K562 (cell line): ENCODE results near the gene OR2T29. TPM values are rescaled to one million over a fixed set of nuclear protein-coding genes. Genes with fewer than 3 reads are reported as not detected.

Experiments
- polyA plus RNA-seq, 8 experiments: library from polyadenylated mRNA; depleted of rRNA in 4 of 8; stranded (reverse) in 5 of 8; unstranded in 3 of 8; fragments of >200 nt; fragmentation: Nextera tagmentation in 2 of 8; fragmentation: Illumina TruSeq in 1 of 8; extraction: Ambion mirVana in 2 of 8; extraction: Trizol in 1 of 8; gene quantifications; 2 replicates each; pipeline versions ENCODE4 v1.2.1 to v1.2.3, GENCODE V29; 2011 to 2014; ENCODE audit warnings: inconsistent platforms in 1 of 8, missing spikeins in 1 of 8
- small RNA-seq: library from RNA; depleted of rRNA; stranded (forward); fragments of <200 nt; gene quantifications from one replicate; pipeline ENCODE3, GENCODE V24; 2014
- total RNA-seq, 7 experiments: library from RNA; depleted of rRNA in 6 of 7; stranded (reverse); fragments of >200 nt in 6 of 7; fragmentation: Illumina TruSeq in 2 of 7; extraction: Trizol in 2 of 7; gene quantifications; 2 replicates each; pipeline versions ENCODE4 v1.2.1 to v1.2.3, GENCODE V29; 2011 to 2021; ENCODE audit warnings: low replicate concordance in 1 of 7

The OR2T29 gene
- total and polyA plus RNA-seq, 9 of the 15 experiments (the other 6 are each of a cell fraction or from before 2014, with no cell fraction given) = not detected

Small RNA genes within 50 kb of the gene (small RNA-seq; reads per million reads assigned to genes)
- gene RF00019 = not detected

Other genes starting within 250 kb of the OR2T29 start
Only the 7 nearest of the 16 such genes appear.
- not detected in 2 replicates for gene OR2T3, start 89.4 kb downstream of the OR2T29 start, total RNA-seq (2014; rRNA removed)
- not detected in 2 replicates for gene OR2T3, start 89.4 kb downstream of the OR2T29 start, total RNA-seq (2014; rRNA removed; fragmentation: Illumina TruSeq; extraction: Trizol)
- not detected in 2 replicates for gene OR2T3, start 89.4 kb downstream of the OR2T29 start, total RNA-seq (2015; rRNA removed; fragmentation: Illumina TruSeq; extraction: Trizol)
- not detected in 2 replicates for gene OR2T3, start 89.4 kb downstream of the OR2T29 start, total RNA-seq (2021)
- not detected in 2 replicates for gene OR2T3, start 89.4 kb downstream of the OR2T29 start, polyA plus RNA-seq (2011; rRNA removed)
- gene OR2T3, start 89.4 kb downstream of the OR2T29 start, polyA plus RNA-seq (2014; fragmentation: Illumina TruSeq; extraction: Trizol) = not detected in 2 replicates
- gene OR2T3, start 89.4 kb downstream of the OR2T29 start, polyA plus RNA-seq (2014; fragmentation: Nextera tagmentation; extraction: Ambion mirVana) = not detected
- not detected in 2 replicates for gene OR2T3, start 89.4 kb downstream of the OR2T29 start, polyA plus RNA-seq (2014; rRNA removed)
- not detected in 2 replicates for gene OR2T5, start 74.2 kb downstream of the OR2T29 start, total RNA-seq (2014; rRNA removed)
- not detected in 2 replicates for gene OR2T5, start 74.2 kb downstream of the OR2T29 start, total RNA-seq (2014; rRNA removed; fragmentation: Illumina TruSeq; extraction: Trizol)
- not detected in 2 replicates for gene OR2T5, start 74.2 kb downstream of the OR2T29 start, total RNA-seq (2015; rRNA removed; fragmentation: Illumina TruSeq; extraction: Trizol)
- not detected in 2 replicates for gene OR2T5, start 74.2 kb downstream of the OR2T29 start, total RNA-seq (2021)
- not detected in 2 replicates for gene OR2T5, start 74.2 kb downstream of the OR2T29 start, polyA plus RNA-seq (2011; rRNA removed)
- not detected in 2 replicates for gene OR2T5, start 74.2 kb downstream of the OR2T29 start, polyA plus RNA-seq (2014; fragmentation: Illumina TruSeq; extraction: Trizol)
- not detected for gene OR2T5, start 74.2 kb downstream of the OR2T29 start, polyA plus RNA-seq (2014; fragmentation: Nextera tagmentation; extraction: Ambion mirVana)
- gene OR2T5, start 74.2 kb downstream of the OR2T29 start, polyA plus RNA-seq (2014; rRNA removed) = not detected in 2 replicates
- gene OR2G6, start 54.7 kb downstream of the OR2T29 start, total RNA-seq (2014; rRNA removed) = not detected in 2 replicates
- gene OR2G6, start 54.7 kb downstream of the OR2T29 start, total RNA-seq (2014; rRNA removed; fragmentation: Illumina TruSeq; extraction: Trizol) = not detected in 2 replicates
- gene OR2G6, start 54.7 kb downstream of the OR2T29 start, total RNA-seq (2015; rRNA removed; fragmentation: Illumina TruSeq; extraction: Trizol) = not detected in 2 replicates
- gene OR2G6, start 54.7 kb downstream of the OR2T29 start, total RNA-seq (2021) = not detected in 2 replicates
- not detected in 2 replicates for gene OR2G6, start 54.7 kb downstream of the OR2T29 start, polyA plus RNA-seq (2011; rRNA removed)
- gene OR2G6, start 54.7 kb downstream of the OR2T29 start, polyA plus RNA-seq (2014; fragmentation: Illumina TruSeq; extraction: Trizol) = not detected in 2 replicates
- not detected for gene OR2G6, start 54.7 kb downstream of the OR2T29 start, polyA plus RNA-seq (2014; fragmentation: Nextera tagmentation; extraction: Ambion mirVana)
- 0.01 TPM in 1 of 2 replicates, not detected in the other for gene OR2G6, start 54.7 kb downstream of the OR2T29 start, polyA plus RNA-seq (2014; rRNA removed)
- not detected in 2 replicates for gene OR2T34, start 12.0 kb upstream of the OR2T29 start, total RNA-seq (2014; rRNA removed)
- not detected in 2 replicates for gene OR2T34, start 12.0 kb upstream of the OR2T29 start, total RNA-seq (2014; rRNA removed; fragmentation: Illumina TruSeq; extraction: Trizol)
- not detected in 2 replicates for gene OR2T34, start 12.0 kb upstream of the OR2T29 start, total RNA-seq (2015; rRNA removed; fragmentation: Illumina TruSeq; extraction: Trizol)
- gene OR2T34, start 12.0 kb upstream of the OR2T29 start, total RNA-seq (2021) = not detected in 2 replicates
- gene OR2T34, start 12.0 kb upstream of the OR2T29 start, polyA plus RNA-seq (2011; rRNA removed) = not detected in 2 replicates
- not detected in 2 replicates for gene OR2T34, start 12.0 kb upstream of the OR2T29 start, polyA plus RNA-seq (2014; fragmentation: Illumina TruSeq; extraction: Trizol)
- not detected for gene OR2T34, start 12.0 kb upstream of the OR2T29 start, polyA plus RNA-seq (2014; fragmentation: Nextera tagmentation; extraction: Ambion mirVana)
- gene OR2T34, start 12.0 kb upstream of the OR2T29 start, polyA plus RNA-seq (2014; rRNA removed) = not detected in 2 replicates
- gene OR2T10, start 34.9 kb upstream of the OR2T29 start, total RNA-seq (2014; rRNA removed) = not detected in 2 replicates
- not detected in 2 replicates for gene OR2T10, start 34.9 kb upstream of the OR2T29 start, total RNA-seq (2014; rRNA removed; fragmentation: Illumina TruSeq; extraction: Trizol)
- not detected in 2 replicates for gene OR2T10, start 34.9 kb upstream of the OR2T29 start, total RNA-seq (2015; rRNA removed; fragmentation: Illumina TruSeq; extraction: Trizol)
- gene OR2T10, start 34.9 kb upstream of the OR2T29 start, total RNA-seq (2021) = not detected in 2 replicates
- not detected in 2 replicates for gene OR2T10, start 34.9 kb upstream of the OR2T29 start, polyA plus RNA-seq (2011; rRNA removed)
- gene OR2T10, start 34.9 kb upstream of the OR2T29 start, polyA plus RNA-seq (2014; fragmentation: Illumina TruSeq; extraction: Trizol) = not detected in 2 replicates
- gene OR2T10, start 34.9 kb upstream of the OR2T29 start, polyA plus RNA-seq (2014; fragmentation: Nextera tagmentation; extraction: Ambion mirVana) = not detected
- gene OR2T10, start 34.9 kb upstream of the OR2T29 start, polyA plus RNA-seq (2014; rRNA removed) = not detected in 2 replicates
- gene OR2T11, start 72.3 kb upstream of the OR2T29 start, total RNA-seq (2014; rRNA removed) = not detected in 2 replicates
- not detected in 2 replicates for gene OR2T11, start 72.3 kb upstream of the OR2T29 start, total RNA-seq (2014; rRNA removed; fragmentation: Illumina TruSeq; extraction: Trizol)
- gene OR2T11, start 72.3 kb upstream of the OR2T29 start, total RNA-seq (2015; rRNA removed; fragmentation: Illumina TruSeq; extraction: Trizol) = not detected in 2 replicates
- gene OR2T11, start 72.3 kb upstream of the OR2T29 start, total RNA-seq (2021) = not detected in 2 replicates
- gene OR2T11, start 72.3 kb upstream of the OR2T29 start, polyA plus RNA-seq (2011; rRNA removed) = not detected in 2 replicates
- not detected in 2 replicates for gene OR2T11, start 72.3 kb upstream of the OR2T29 start, polyA plus RNA-seq (2014; fragmentation: Illumina TruSeq; extraction: Trizol)
- not detected for gene OR2T11, start 72.3 kb upstream of the OR2T29 start, polyA plus RNA-seq (2014; fragmentation: Nextera tagmentation; extraction: Ambion mirVana)
- gene OR2T11, start 72.3 kb upstream of the OR2T29 start, polyA plus RNA-seq (2014; rRNA removed) = not detected in 2 replicates
- not detected in 2 replicates for gene OR2T35, start 82.5 kb upstream of the OR2T29 start, total RNA-seq (2014; rRNA removed)
- not detected in 2 replicates for gene OR2T35, start 82.5 kb upstream of the OR2T29 start, total RNA-seq (2014; rRNA removed; fragmentation: Illumina TruSeq; extraction: Trizol)
- gene OR2T35, start 82.5 kb upstream of the OR2T29 start, total RNA-seq (2015; rRNA removed; fragmentation: Illumina TruSeq; extraction: Trizol) = not detected in 2 replicates
- gene OR2T35, start 82.5 kb upstream of the OR2T29 start, total RNA-seq (2021) = not detected in 2 replicates
- gene OR2T35, start 82.5 kb upstream of the OR2T29 start, polyA plus RNA-seq (2011; rRNA removed) = not detected in 2 replicates
- not detected in 2 replicates for gene OR2T35, start 82.5 kb upstream of the OR2T29 start, polyA plus RNA-seq (2014; fragmentation: Illumina TruSeq; extraction: Trizol)
- gene OR2T35, start 82.5 kb upstream of the OR2T29 start, polyA plus RNA-seq (2014; fragmentation: Nextera tagmentation; extraction: Ambion mirVana) = not detected
- not detected in 2 replicates for gene OR2T35, start 82.5 kb upstream of the OR2T29 start, polyA plus RNA-seq (2014; rRNA removed)